Mucosa of rectum (tissue), 2 donors: Measurements from ENCODE around the gene IQCF5.

Experiments
- H3K27ac ChIP-seq, 2 donors: one replicate each; pipeline ENCODE4 v1.7.0; 2013; ENCODE audit warnings: inconsistent platforms in 2 of 2, low read depth in 2 of 2, low read length in 2 of 2
- H3K27me3 ChIP-seq, 2 donors: one replicate each; pipeline ENCODE4 v1.7.0; 2013; ENCODE audit warnings: low read length in 2 of 2; ENCODE audit not compliant: control insufficient read depth in 2 of 2, insufficient read depth in 2 of 2
- H3K36me3 ChIP-seq, 2 donors: one replicate each; pipeline ENCODE4 v1.7.0; 2013; ENCODE audit warnings: low read length in 2 of 2; ENCODE audit not compliant: control insufficient read depth in 2 of 2, insufficient read depth in 2 of 2
- H3K4me1 ChIP-seq, 2 donors: one replicate each; pipeline ENCODE4 v1.7.0; 2013; ENCODE audit warnings: low read length in 2 of 2, mild to moderate bottlenecking in 1 of 2; ENCODE audit not compliant: control insufficient read depth in 2 of 2, insufficient read depth in 2 of 2
- H3K4me3 ChIP-seq, 2 donors: one replicate each; pipeline ENCODE4 v1.7.0; 2013; ENCODE audit warnings: low read length in 2 of 2
- H3K9ac ChIP-seq, 2 donors: one replicate each; pipeline ENCODE4 v1.7.0; 2013; ENCODE audit warnings: low read length in 2 of 2, low read depth in 1 of 2, mild to moderate bottlenecking in 1 of 2
- H3K9me3 ChIP-seq, 2 donors: one replicate each; pipeline ENCODE4 v1.7.0; 2013; ENCODE audit warnings: low read length in 2 of 2; ENCODE audit not compliant: control insufficient read depth in 2 of 2
- donor health status: healthy.
- donor health status: Normal muscosa, but diverticular disease.

IQCF5 gene

GRCh38 chr3:51894391-51894790 is 19.0 kb upstream of the IQCF5 start:
- Histone ChIP-seq H3K36me3 (no peaks in the 10 kb centered on the region), H3K9ac (no peak overlapping the region)

DNA sequence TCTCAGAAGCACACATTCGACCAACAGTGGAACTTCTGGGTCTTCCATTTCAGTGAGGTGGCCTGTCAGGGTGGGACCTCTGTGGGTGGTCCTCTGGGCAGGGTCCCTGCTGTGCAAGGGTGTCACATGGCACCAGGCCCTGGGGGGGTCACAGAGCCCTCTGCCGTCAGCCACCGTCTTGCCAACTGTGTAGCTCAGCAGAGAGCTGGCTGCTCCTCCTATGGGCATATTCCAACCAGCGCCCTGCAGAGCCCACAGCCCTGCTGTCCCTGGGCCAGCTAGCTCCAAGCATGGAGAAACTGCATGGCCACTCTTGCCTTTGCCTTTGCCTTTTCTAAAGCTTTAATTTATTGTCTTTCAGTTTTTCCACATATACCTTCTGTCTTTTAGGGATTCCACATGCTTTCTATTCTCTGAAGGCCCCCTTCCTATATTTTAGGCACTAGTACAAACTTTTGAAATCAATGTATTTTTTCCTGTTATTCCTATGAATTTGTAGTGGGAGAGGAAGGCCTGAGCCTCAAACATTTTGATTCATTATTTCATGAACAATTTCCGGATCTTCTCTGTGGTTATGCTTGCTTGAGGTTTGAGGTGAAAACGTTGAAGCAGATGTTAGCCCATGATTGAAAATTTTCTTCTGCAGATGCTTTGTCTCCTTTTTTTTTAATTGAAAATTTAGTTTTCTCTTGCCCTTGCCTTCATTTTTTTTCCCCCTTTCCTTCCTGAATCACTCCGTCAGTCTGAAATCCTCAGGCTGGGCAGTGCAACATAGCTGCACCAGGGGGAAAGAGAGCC is 16.0 kb upstream of the IQCF5 start:
- Histone ChIP-seq H3K4me3 (no peak overlapping the region), H3K9me3 (no peaks in the 10 kb centered on the region), H3K9ac (no peak overlapping the region), H3K27ac (no peak overlapping the region), H3K27me3 (peaks cover 0 to 5% of the 10 kb centered on the region in 2 donors), H3K36me3 (no peaks in the 10 kb centered on the region), H3K4me1 (no peaks in the 10 kb centered on the region)

More at GRCh38 chr3:51894391-51894790, 19.0 kb upstream of the IQCF5 start:
- Histone ChIP-seq H3K4me3 (no peak overlapping the region), H3K4me1 (no peaks in the 10 kb centered on the region), H3K27ac (no peak overlapping the region), H3K9me3 (no peaks in the 10 kb centered on the region), H3K27me3 (peaks cover 0 to 5% of the 10 kb centered on the region in 2 donors)

GRCh38 chr3:51888463-51889105 is 13.2 kb upstream of the IQCF5 start:
- H3K9ac ChIP-seq = no peak overlapping the region
- peaks cover 0 to 2% of the 10 kb centered on the region in 2 donors for H3K27me3 ChIP-seq
- H3K27ac ChIP-seq = no peak overlapping the region
- H3K9me3 ChIP-seq = no peaks in the 10 kb centered on the region
- no peaks in the 10 kb centered on the region for H3K36me3 ChIP-seq
- no peak overlapping the region for H3K4me3 ChIP-seq
- H3K4me1 ChIP-seq = no peaks in the 10 kb centered on the region

GRCh38 chr3:51887620-51888019 is 12.2 kb upstream of the IQCF5 start:
- H3K27ac ChIP-seq = no peak overlapping the region
- H3K9ac ChIP-seq = no peak overlapping the region
- no peaks in the 10 kb centered on the region for H3K4me1 ChIP-seq

GRCh38 chr3:51886447-51886846 is 11.0 kb upstream of the IQCF5 start:
- Histone ChIP-seq H3K27ac (no peak overlapping the region), H3K4me3 (no peak overlapping the region), H3K9ac (no peak overlapping the region), H3K27me3 (no peaks in the 10 kb centered on the region), H3K36me3 (no peaks in the 10 kb centered on the region), H3K4me1 (no peaks in the 10 kb centered on the region), H3K9me3 (no peaks in the 10 kb centered on the region)

More at GRCh38 chr3:51887620-51888019, 12.2 kb upstream of the IQCF5 start:
- no peaks in the 10 kb centered on the region for H3K27me3 ChIP-seq
- no peaks in the 10 kb centered on the region for H3K36me3 ChIP-seq
- no peaks in the 10 kb centered on the region for H3K9me3 ChIP-seq
- no peak overlapping the region for H3K4me3 ChIP-seq

DNA sequence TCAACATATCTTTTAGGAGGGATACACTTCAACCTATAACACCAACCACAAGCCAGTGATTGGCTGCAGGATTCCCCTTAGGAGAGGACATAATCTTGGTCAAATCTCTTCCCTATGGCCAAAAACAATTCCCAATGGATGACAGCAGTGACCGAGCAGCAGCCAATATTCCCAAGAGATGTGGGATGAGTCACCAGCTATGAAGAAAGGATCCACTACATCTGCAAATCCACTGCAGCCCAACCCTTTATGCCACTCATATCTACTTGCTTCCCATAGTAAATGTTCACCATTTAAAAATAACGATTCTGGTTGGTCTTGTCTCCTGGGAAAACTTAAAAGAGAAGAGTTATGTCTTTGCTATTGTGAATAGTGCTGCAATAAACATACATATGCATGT is 4.5 kb upstream of the IQCF5 start:
- Histone ChIP-seq H3K9me3 (no peaks in the 10 kb centered on the region), H3K27me3 (no peaks in the 10 kb centered on the region), H3K36me3 (no peaks in the 10 kb centered on the region), H3K4me3 (no peak overlapping the region), H3K4me1 (no peaks in the 10 kb centered on the region), H3K27ac (no peak overlapping the region), H3K9ac (no peak overlapping the region)

DNA sequence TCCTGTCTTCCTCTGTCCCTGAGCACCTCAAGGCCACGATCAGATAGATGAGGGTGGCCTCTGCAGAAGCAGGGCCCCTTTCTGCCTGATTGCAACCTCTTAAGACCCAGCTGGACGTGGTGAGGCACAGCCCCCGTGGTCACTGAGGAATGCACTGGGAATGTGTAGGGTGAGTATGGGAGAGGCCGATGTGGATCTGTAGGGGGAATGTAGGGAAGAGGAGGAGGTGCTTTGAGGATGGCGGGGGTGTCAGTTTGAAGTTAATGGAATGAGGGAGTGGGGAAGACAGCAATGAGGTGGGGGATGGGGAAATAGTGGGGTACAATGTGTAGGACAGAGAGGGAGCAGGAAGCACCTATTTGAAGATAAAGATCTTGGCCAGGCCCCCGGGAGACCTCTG is 785 bp upstream of the IQCF5 start:
- Histone ChIP-seq H3K4me1 (no peaks in the 10 kb centered on the region), H3K9ac (no peak overlapping the region), H3K27me3 (no peaks in the 10 kb centered on the region), H3K4me3 (no peak overlapping the region), H3K36me3 (no peaks in the 10 kb centered on the region), H3K9me3 (no peaks in the 10 kb centered on the region), H3K27ac (no peak overlapping the region)

- no peaks in the 10 kb centered on the region for H3K36me3 ChIP-seq
- H3K4me1 ChIP-seq = no peaks in the 10 kb centered on the region
- no peak overlapping the region for H3K9ac ChIP-seq
- H3K27me3 ChIP-seq = no peaks in the 10 kb centered on the region
- no peak overlapping the region for H3K4me3 ChIP-seq
- H3K27ac ChIP-seq = no peak overlapping the region
- no peaks in the 10 kb centered on the region for H3K9me3 ChIP-seq
Measured at GRCh38 chr3:51874889-51875288, 512 bp downstream of the IQCF5 start.

DNA sequence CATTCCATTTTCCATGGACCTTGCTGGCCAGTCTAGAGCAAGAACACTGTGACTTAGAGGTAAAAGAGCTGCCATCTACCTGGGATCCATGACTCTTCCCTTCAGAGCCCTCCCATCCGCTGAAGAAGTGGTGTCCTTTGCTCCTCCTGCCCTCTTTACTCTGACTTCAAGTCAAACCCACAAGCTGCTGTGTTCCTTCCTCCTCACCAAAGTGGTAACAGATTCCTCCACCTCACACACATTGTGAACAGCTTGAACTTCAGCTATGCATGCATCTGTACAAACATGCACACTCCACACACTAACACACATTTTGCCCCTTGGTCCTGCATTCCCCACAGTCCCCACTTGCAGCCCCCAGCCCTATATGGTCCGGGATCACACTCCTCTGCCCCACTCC is 990 bp downstream of the IQCF5 start:
- H3K4me1 ChIP-seq = no peaks in the 10 kb centered on the region
- no peak overlapping the region for H3K27ac ChIP-seq
- H3K9me3 ChIP-seq = no peaks in the 10 kb centered on the region
- H3K4me3 ChIP-seq = no peak overlapping the region
- H3K9ac ChIP-seq = no peak overlapping the region
- H3K36me3 ChIP-seq = no peaks in the 10 kb centered on the region
- H3K27me3 ChIP-seq = no peaks in the 10 kb centered on the region

DNA sequence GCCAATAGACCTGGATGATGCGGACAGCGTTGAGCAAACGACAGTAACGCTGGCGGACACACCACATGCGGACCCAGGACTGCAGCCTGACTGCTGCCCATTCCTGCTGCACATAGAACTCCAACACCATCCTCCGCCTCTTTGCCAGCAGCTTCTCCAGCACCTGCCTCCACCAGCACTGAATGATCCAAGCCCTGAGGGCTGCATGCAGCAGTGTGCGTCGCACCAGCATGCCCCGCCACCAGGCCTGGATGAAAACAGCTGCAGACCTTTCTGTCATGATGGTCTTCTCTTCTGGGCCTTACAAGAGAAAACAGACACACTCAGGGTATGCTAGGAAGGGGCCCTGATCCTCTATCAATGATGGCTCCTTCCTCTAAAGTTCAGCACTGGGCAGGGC is 1.5 kb downstream of the IQCF5 start:
- Histone ChIP-seq H3K36me3 (no peaks in the 10 kb centered on the region), H3K27ac (no peak overlapping the region)

More for the DNA sequence above, 1.5 kb downstream of the IQCF5 start:
- Histone ChIP-seq H3K4me1 (no peaks in the 10 kb centered on the region), H3K9me3 (no peaks in the 10 kb centered on the region), H3K27me3 (no peaks in the 10 kb centered on the region), H3K9ac (no peak overlapping the region), H3K4me3 (no peak overlapping the region)
